GM10266 (cell line): ENCODE results near the gene STAT6.
A peak's percentile ranks its signal among the peaks of the same experiment; 100 is the strongest.
"Not testable (repeated sequence)": the region's sequence is repeated elsewhere in the genome, so short reads cannot be mapped to it uniquely, and the experiment has no call there.

Experiments
- DNase-seq: peaks from one replicate; pipeline ENCODE4 v3.0.0; 2012; ENCODE audit errors: extremely low spot score
- TF ChIP-seq, protein P1 (sequence below): IDR thresholded peaks from 2 replicates; pipeline ENCODE4 v1.5.1; 2012; ENCODE audit warnings: mild to moderate bottlenecking, low read depth; ENCODE audit not compliant: control insufficient read depth, insufficient read depth; ENCODE audit errors: missing control alignments

The STAT6 gene

GRCh38 chr12:57063991-57064685 is 47.0 kb downstream of the STAT6 start:
- TF ChIP-seq, protein P1, sequence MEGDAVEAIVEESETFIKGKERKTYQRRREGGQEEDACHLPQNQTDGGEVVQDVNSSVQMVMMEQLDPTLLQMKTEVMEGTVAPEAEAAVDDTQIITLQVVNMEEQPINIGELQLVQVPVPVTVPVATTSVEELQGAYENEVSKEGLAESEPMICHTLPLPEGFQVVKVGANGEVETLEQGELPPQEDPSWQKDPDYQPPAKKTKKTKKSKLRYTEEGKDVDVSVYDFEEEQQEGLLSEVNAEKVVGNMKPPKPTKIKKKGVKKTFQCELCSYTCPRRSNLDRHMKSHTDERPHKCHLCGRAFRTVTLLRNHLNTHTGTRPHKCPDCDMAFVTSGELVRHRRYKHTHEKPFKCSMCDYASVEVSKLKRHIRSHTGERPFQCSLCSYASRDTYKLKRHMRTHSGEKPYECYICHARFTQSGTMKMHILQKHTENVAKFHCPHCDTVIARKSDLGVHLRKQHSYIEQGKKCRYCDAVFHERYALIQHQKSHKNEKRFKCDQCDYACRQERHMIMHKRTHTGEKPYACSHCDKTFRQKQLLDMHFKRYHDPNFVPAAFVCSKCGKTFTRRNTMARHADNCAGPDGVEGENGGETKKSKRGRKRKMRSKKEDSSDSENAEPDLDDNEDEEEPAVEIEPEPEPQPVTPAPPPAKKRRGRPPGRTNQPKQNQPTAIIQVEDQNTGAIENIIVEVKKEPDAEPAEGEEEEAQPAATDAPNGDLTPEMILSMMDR = no peak
- DNase-seq = peak; percentile 69

DNA sequence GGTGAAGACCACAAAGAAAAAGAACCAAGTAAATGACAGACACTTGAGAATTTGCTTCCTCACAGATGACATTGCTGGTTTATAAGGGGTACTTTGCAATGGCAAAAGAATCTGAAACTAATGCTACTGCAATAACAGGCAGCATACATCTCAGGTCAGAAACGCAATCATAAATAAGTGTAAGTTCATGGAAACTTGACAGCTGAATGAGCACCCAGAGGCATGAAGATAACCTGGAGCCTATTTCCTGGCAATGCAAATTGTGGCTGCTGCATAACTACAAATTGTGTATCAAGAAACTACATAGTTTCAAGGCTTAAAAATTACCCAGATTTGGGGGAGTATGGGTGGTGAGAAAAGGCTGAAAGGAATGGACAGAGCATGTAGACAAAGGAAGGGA is 52.7 kb downstream of the STAT6 start:
- DNase-seq = no peak
- TF ChIP-seq, protein P1 = no peak

DNA sequence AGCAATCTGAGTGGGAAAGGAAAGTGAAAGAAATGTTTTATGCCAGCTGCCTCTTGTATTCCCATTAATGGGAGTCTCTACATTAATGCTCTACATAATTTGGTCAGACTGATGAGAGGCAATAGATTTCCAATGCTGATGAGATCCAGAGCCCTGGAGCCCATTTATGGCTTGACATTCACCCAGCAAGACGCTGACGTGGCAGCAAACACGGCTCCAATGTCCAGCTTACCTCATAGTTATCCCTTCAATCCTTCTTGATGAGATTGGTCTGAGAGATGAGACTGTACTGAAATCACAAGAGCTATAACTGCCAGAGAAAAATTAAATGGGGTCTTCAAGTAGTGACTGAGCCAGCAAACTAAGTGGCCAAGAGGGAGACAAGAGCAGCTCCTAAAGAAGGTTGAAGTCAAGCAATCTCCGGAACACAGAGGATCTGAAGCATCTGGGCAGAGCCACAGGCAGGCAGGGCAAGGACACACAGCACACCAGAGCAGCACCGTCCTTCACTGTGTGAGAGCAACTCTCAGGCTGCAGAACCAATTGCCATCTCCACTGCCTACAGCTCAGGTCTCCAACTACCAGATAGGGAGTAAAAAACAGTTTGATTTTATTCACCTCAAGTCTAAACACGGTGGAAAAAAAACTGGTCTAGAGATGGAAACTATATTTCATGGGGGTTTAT is 54.0 kb downstream of the STAT6 start:
- TF ChIP-seq, protein P1 = no peak
- no peak for DNase-seq

GRCh38 chr12:57055824-57056223 is 55.3 kb downstream of the STAT6 start:
- TF ChIP-seq, protein P1 = no peak
- DNase-seq = no peak

- not testable (repeated sequence) for DNase-seq
Observed at GRCh38 chr12:57053901-57054300, 57.3 kb downstream of the STAT6 start.

DNA sequence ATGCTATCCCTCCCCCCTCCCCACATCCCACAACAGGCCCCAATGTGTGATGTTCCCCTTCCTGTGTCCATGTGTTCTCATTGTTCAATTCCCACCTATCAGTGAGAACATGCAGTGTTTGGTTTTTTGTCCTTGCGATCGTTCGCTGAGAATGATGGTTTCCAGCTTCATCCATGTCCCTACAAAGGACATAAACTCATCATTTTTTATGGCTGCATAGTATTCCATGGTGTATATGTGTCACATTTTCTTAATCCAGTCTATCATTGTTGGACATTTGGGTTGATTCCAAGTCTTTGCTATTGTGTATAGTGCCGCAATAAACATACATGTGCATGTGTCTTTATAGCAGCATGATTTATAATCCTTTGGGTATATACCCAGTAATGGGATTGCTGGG is 58.0 kb downstream of the STAT6 start:
- not testable (repeated sequence) for DNase-seq

DNA sequence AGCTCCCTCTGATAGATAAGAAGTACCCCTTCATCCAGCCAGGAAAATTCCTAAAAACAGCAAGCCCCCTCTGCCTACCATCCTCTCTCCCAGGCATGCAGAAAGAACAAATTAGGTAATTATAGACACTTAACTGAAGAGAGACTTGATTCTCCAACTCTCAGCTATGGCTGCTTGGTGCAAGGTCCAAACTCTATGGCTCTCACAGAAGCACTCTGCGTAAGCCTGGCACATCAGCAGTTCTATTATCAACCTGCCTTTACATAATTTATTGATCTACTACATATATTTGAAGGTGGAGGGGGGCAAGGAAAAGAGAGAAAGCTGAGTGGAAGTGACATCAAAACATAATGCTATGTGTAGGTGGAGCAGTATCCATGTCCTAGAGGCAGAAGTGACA is 60.2 kb downstream of the STAT6 start:
- DNase-seq = no peak
- TF ChIP-seq, protein P1 = no peak

DNA sequence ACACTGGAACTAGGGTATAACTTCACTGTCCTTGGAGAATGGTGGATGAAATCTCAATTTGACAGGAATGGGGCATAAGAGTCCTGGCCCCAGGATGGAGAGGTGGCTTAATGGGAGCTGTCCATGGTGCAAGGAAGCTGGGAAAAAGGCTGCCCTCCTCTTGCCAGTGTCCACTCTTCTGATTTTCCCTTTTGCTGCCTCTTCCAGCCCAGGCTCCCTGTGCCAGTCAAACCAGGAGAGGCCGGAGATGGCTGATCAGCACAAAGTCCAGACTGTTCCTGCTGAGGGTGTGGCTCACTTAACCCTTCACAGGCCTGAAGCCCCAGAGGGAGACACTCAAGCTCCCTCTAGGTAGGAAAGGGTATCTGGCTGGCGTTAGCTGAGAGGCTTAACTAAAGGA is 61.3 kb downstream of the STAT6 start, which contains the start of gene MYO1A:
Gene MYO1A (minus strand): TSS at position 240 of the 400 bp plus-strand sequence. CDS start 1,806 bp downstream, outside the sequence.
- TF ChIP-seq, protein P1 = no peak
- DNase-seq = no peak
